Measurements from ENCODE around the gene DISC1. TPM values are rescaled to one million over a fixed set of nuclear protein-coding genes. Genes with fewer than 3 reads are reported as not detected.

Gene DISC1
- total RNA-seq, 1 donor from 2014 or later, result 3.0 TPM

- no peak for DNase-seq (ENCODE audit: low read depth in 2 of 2)
These were observed 349.6 kb downstream of the DISC1 start for GRCh38 chr1:231976231-231976630.

DNA sequence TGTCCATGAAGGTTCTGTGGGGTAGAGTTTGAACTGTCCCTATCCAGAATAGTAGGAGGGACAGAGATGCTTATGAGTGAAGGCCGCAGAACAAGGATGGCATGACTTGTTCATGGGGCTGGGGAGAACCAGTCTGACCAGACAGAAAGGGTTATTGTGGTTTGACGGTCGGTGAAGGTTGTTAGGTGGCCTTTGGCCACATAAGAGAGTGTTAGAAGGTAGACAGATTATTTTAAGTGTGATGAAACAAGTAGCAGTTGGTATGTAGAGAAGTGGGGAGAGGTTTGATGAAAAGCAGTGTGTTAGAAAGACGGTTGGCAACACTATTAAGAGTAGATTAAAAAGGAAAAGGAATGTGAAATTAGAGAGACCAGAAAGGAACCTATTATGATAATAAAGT, 355.1 kb downstream of the DISC1 start:
- no peak for DNase-seq (ENCODE audit: low read depth in 2 of 2)

DNA sequence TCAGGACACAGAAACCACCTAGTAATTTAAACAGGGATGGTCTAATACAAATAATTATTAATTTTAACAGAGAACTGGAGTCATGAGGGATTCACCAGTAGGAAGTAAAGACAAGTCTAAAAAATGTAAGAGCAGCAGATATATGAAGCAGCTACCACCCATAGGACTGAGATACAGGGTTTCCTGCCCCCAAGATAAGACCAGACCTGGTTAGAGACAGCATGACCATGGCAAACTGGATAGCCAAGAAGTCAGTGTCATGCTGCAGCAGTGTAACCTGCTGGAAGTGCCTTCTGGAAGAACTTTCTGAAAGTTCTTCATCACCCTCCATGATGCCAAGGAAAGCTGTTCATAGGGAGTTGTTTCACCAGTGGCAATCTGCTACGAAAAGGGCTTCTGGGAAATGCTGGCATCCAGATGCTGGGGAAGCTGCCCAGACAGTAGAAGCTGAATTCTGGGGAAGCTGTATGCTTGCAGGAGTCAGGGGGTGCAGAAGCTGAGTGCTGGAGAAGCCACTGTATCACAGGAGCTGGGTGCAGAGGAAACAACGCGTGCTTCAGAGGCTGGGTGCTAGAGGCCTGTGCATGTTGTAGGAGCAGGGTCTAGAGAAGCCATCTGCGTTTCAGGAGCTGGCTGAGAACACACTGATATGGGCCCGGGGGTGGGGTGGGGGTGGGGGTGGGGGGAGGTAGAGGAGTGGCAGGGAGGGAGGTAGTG, 356.4 kb downstream of the DISC1 start:
- no peak for DNase-seq (ENCODE audit: low read depth in 2 of 2)

DNA sequence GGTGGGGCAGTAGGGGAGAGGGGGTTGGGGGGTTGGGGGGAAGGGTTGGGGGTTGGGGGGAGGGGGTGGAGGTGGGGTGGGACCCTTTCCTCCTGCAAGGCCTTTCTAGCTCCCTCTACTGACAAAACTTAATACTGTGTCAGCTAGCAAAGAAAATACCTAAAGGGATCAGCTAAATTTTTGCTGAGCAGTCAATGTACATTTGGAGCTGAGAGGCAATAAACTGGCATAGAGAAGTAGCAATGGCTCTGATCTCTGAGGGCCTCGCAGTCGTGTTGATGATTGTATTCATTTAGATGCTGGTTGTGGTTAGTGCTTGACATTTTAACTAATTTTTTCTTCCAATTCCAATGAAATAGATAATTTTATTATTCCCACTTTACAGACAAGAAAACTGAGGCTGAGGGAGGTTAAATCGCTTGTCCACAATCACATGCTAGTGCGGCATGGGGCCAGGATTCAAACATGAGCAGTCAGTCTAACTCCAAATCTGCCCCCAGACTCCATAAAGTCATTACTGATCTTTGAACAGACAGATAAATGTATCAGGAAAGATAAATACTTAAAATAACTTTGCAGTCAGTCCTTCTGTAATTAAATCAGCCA, 357.1 kb downstream of the DISC1 start:
- peak in 1 of 2 donors; percentile 6 for DNase-seq (ENCODE audit: low read depth in 2 of 2)

DNA sequence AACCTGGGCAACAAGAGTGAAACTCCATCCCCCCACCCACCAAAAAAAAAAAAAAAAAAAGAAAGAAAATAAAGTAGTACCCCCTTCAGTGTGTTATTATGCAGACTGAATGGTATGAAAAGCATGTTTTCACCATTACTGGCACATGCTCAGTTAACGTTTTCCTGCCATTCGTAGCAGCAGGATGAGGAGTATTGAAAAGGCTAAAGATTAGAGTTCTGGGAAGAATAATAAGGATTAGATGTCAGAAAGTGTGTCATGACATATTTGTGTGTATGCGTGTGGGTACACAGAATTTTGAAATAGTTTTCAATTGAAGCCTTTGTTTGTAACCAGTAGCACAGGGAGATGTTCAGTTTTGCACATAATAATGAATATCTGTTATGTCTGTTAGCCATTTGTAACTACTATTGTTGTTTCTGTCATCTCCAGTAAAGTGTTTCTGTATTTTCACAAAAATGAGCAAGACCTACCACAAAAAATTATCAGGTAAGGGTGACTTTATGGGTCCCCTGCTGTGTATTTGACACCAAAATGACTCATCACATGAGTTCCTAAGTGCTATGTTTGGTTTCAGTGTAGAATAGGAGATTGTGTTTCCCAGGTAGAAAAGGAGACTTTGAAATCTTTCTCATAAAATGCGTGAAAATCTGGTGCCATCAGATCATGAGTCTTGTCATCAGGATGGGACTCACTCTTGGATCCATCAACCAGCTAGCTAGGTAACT, 358.9 kb downstream of the DISC1 start:
- DNase-seq (ENCODE audit: low read depth in 2 of 2), result no peak

DNA sequence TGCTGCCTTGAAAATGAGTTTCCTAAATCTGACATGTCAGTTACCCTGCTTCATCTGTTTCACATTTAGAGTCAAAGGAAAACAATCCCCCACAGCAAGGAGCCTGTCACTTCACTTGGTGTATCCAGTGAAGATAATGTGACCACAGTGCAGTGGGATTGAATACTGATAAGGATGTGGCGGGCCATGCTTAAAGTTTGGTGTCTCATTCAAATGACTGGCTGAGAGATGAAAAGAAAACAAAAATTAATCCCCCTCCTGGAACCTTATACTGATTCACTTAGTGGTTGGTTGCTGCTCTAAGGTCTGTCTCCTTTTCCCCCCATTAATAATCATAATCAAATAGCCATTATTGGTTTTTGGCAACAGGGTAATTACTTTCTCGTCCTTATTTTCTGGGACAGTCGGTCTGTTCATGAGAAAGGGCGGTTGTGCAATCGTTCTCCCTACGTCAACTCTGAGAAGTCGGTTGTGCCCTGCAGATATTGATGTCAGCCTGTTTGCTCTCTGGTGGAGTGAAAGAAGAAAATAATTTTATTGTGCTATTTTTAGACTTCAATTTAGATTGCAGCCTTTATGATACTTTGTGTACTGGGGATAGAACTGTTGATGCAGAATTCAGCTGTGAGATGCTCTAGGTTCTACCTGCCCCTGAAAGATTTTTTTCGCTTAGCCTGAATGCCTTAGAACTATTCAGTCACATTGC, 360.2 kb downstream of the DISC1 start:
- no peak for DNase-seq (ENCODE audit: low read depth in 2 of 2)

- peak; percentile 36 to 92 for DNase-seq (ENCODE audit: low read depth in 2 of 2)
These were observed 363.8 kb downstream of the DISC1 start for GRCh38 chr1:231990388-231990787.

DNA sequence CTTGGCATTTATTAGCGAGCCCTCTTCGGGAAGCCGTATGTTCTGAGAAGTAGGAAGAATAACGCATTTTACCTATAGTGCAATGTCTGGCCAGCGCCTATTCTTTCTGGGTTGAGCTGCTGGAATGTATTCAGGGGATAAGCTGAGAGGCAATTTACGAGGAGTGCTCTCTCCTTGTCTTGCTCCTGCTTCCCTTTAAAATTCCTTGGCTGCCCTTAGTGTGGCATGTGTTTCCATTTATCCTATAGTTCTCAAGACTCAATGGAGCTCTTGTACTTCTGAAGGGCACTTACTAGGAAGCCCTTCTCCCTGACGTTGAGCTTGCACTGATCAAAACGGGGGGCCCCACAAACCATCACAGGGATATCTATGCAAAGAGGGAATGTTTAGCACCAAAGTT, 364.6 kb downstream of the DISC1 start:
- no peak for DNase-seq (ENCODE audit: low read depth in 2 of 2)

DNA sequence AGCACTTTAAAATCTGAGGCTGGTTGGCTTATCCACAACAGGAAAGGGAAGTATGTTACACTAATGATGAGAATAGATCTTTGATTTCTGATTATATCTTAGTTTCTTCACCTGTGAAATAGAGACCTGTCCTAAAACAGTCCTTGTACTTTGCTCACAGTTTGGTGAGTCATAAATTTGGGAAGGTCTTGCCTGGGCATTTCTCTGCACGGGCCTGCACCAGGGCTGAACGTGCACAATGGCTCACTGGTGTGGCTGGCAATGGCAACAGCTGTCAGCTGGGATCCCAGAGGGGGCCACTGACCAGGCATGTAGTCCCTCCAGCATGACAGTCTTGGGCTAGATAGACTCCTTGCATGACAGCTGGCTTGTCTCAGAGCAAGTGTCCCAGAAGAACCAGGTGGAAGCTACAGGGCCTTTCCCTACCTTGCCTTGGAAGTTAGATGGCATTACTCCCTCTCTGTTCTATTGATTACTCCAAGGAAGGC, 367.4 kb downstream of the DISC1 start:
- DNase-seq (ENCODE audit: low read depth in 2 of 2), result no peak

GRCh38 chr1:231998791-231999190, 372.2 kb downstream of the DISC1 start:
- DNase-seq (ENCODE audit: low read depth in 2 of 2), result no peak

DNA sequence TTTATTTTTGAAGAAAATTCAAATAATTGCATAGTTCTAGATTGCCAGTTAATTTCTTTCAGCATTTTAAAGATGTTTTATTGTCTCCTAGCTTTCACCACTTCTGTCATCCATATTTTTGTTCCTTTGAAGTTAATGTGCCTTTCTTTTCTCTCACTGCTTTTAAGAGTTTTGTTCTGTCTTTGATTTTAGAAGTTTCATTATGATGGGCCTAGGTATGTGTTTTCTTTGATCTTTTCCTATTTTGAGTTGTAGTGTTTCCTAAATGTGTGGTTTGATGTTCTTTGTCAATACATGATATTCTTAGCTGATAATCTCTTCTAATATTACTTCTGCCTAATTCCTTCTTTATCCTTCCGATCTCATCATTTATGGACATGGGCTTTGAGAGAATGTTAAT, 378.7 kb downstream of the DISC1 start:
- no peak for DNase-seq (ENCODE audit: low read depth in 2 of 2)

- peak in 1 of 2 donors; percentile 65 for DNase-seq (ENCODE audit: low read depth in 2 of 2)
These were observed 383.2 kb downstream of the DISC1 start for GRCh38 chr1:232009741-232010140.

- peak in 1 of 2 donors; percentile 54 for DNase-seq (ENCODE audit: low read depth in 2 of 2)
These were observed 385.4 kb downstream of the DISC1 start for GRCh38 chr1:232011961-232012360.

- DNase-seq (ENCODE audit: low read depth in 2 of 2), result peak; percentile 91 to 99
These were observed 386.3 kb downstream of the DISC1 start for GRCh38 chr1:232012773-232013386.

- no peak for DNase-seq (ENCODE audit: low read depth in 2 of 2)
These were observed 388.4 kb downstream of the DISC1 start for GRCh38 chr1:232014941-232015340.

DNA sequence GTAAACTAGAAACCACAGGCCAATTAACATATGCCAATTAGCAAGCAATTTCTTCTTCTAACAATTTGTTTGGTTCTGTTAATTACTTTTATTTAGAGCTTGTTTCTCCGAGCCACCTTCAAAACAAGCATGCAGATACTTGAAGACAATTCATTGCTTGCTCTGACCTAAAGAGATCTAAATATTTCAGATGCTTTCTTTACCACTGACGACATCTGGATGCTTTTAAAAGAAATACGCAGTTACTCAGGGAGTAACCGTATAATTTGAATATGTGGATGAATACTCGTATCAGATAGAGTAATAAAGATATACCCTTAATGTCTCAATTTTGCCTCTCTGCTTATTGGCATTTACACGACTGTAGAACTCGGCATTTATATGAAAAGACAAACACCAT, 390.0 kb downstream of the DISC1 start:
- DNase-seq (ENCODE audit: low read depth in 2 of 2), result no peak

GRCh38 chr1:232017057-232017456, 390.5 kb downstream of the DISC1 start:
- DNase-seq (ENCODE audit: low read depth in 2 of 2), result no peak

DNA sequence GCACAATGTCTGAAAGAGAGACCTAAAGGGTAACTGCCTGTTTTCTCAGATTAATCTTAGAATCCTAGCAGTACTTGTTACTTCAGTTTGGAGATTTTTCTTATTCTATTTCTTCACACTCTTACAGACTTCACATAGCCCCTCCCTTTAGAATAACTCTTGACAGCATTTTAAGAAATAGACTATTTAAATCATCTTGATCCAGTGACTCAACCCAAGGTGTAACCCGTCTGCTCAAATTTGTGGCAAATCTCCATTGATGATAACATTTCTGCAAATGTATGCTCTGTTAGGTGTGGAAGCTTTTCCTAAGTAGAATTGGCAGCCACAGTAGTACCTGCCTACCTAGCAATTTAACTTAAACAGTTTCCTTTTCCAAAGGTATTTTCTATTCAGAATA, 391.2 kb downstream of the DISC1 start:
- no peak for DNase-seq (ENCODE audit: low read depth in 2 of 2)

- DNase-seq (ENCODE audit: low read depth in 2 of 2), result no peak
These were observed 391.8 kb downstream of the DISC1 start for GRCh38 chr1:232018231-232019025.

- no peak for DNase-seq (ENCODE audit: low read depth in 2 of 2)
These were observed 392.4 kb downstream of the DISC1 start for GRCh38 chr1:232019026-232019340.

- DNase-seq (ENCODE audit: low read depth in 2 of 2), result no peak
These were observed 393.8 kb downstream of the DISC1 start for GRCh38 chr1:232020352-232020751.

All from lung microvascular endothelial cell (primary cell).